HUDEP-2 (cell line): Measurements from ENCODE around the gene IL36RN.

Experiments used
- DNase-seq, 76 experiments: peaks; one replicate each; lab custom pipeline; 2025; ENCODE audit not compliant: unreplicated experiment in 76 of 76; lab: John Stamatoyannopoulos, UW

IL36RN gene

GRCh38 chr2:113041871-113042270 is 17.1 kb upstream of the IL36RN start:
- no peak for DNase-seq

GRCh38 chr2:113046465-113046864 is 12.5 kb upstream of the IL36RN start:
- no peak for DNase-seq

GRCh38 chr2:113050921-113051895 is 7.8 kb upstream of the IL36RN start:
- no peak for DNase-seq

- DNase-seq = no peak
Measured at GRCh38 chr2:113052396-113052917, 6.5 kb upstream of the IL36RN start, which contains the start of gene IL36B. TSS of gene IL36B (minus strand) at chr2:113052867.

GRCh38 chr2:113053666-113054065 is 5.3 kb upstream of the IL36RN start:
- no peak for DNase-seq

- no peak for DNase-seq
Measured at GRCh38 chr2:113054066-113054465, 4.9 kb upstream of the IL36RN start.

DNA sequence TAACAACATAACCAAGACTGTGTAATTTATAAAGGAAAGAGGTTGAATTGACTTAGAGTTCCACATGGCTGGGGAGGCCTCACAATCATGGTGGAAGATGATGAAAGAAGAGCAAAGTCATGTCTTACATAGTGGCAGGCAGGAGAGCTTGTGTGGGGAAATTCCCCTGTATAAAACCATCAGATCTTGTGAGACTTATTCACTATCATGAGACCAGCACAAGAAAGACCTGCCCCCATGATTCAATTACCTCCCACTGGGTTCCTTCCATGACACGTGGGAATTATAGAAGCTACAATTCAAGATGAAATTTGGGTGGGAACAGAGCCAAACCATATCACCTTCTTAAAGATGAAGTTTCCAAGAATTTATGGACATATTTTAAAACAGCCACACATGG is 2.5 kb upstream of the IL36RN start:
- no peak for DNase-seq

DNA sequence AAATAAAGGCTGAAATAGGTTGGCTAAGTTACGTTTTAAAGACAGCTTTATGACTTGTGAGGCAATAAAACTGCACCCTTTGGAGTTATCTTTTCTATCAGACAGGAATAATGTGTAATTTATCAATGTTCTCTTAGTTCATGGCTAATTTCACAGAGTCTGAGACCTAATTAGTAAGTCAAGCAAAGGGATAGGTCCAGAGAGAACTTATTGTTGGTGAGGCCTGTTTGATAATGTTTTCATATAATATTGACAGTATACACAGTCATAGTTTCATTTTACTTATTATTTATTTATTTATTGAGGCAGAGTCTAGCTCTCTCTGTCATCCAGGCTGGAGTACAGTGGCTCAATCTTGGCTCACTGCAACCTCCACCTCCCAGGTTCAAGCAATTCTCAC is 1.9 kb upstream of the IL36RN start:
- no peak for DNase-seq

GRCh38 chr2:113058411-113058994 is 495 bp upstream of the IL36RN start:
- no peak for DNase-seq

DNA sequence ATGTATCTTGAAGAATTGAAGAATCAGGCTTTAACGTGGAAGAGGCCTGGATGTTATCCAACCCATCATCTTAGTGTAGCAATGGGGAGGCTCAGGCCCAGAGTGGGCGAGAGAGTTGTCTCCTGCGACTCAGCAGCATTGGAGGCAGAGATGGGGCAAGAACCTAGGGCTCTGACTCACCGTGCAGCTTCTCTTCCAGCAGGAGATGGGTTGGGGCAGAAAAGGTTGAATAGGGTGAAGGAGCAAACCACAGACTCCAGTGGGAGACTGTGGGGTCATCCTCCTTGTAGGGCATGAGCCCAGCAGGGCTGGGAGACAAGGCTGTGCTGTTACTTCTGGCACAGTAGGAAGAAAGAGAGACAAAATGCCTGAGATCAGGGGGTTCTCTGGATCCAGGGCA is 1.4 kb downstream of the IL36RN start:
- DNase-seq = no peak

DNA sequence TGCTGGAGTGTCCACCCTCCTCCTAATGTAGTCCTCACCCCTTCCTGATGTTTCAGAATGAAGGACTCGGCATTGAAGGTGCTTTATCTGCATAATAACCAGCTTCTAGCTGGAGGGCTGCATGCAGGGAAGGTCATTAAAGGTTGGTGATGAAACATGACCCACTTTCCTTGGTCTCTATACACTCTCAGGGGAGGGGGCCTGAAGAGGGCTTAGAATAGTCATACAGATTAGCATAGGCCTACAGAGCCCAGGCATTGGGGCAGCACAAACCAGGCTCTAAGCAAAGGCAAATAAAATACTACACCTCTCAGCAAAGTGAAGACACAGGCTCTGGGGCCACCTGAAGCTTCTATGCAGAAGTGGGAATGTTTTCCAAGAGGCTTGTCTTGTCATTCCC is 1.8 kb downstream of the IL36RN start:
- DNase-seq = no peak

GRCh38 chr2:113061241-113061640 is 2.2 kb downstream of the IL36RN start:
- no peak for DNase-seq

DNA sequence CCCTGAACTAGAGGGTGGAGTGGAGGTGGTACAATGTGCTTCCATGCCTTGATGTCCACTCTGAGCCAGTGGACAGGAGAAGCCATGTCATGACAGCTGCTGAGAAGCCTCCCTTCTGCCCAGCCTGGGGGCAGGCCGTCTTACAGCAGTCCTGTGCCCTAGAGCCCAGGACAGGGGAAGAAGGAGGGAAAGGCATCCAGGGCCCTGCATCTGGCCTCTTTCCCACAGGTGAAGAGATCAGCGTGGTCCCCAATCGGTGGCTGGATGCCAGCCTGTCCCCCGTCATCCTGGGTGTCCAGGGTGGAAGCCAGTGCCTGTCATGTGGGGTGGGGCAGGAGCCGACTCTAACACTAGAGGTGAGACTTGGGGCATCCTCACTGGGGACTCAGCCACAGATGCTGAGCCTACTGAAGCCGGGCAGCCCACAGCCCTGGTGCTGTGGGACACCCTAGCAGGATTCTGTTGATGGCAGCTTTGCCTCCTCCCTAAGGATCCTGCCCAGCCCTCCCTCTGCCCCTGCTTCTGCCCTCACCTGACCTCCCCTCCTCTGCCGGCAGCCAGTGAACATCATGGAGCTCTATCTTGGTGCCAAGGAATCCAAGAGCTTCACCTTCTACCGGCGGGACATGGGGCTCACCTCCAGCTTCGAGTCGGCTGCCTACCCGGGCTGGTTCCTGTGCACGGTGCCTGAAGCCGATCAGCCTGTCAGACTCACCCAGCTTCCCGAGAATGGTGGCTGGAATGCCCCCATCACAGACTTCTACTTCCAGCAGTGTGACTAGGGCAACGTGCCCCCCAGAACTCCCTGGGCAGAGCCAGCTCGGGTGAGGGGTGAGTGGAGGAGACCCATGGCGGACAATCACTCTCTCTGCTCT is 3.1 kb downstream of the IL36RN start:
- no peak for DNase-seq

DNA sequence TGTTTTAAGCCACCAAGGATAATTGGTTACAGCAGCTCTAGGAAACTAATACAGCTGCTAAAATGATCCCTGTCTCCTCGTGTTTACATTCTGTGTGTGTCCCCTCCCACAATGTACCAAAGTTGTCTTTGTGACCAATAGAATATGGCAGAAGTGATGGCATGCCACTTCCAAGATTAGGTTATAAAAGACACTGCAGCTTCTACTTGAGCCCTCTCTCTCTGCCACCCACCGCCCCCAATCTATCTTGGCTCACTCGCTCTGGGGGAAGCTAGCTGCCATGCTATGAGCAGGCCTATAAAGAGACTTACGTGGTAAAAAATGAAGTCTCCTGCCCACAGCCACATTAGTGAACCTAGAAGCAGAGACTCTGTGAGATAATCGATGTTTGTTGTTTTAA is 5.3 kb downstream of the IL36RN start:
- no peak for DNase-seq

GRCh38 chr2:113064898-113065297 is 5.9 kb downstream of the IL36RN start:
- DNase-seq = no peak

DNA sequence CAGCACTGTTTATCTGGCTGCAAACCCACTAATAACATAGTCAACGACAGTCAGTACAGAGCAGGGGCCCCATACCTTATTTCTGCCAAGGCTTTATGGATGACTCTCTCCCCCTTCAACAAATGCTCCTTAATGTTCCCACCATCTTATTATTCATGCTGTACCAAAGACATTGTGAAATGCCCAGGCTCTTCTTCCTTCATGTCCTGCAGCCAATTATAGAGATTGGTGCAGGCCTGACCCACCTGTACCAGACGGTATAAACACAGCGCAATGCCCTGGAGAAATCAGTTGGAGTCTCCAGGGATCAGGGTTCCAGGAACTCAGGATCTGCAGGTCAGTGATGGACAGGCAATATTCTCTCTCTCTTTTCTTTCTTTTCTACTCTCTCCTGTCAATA is 8.7 kb downstream of the IL36RN start, which contains the start of gene IL1F10:
IL1F10 (plus strand) TSS at position 290 of the 400 bp plus-strand sequence. CDS start 4,769 bp downstream, outside the sequence.
- no peak for DNase-seq

DNA sequence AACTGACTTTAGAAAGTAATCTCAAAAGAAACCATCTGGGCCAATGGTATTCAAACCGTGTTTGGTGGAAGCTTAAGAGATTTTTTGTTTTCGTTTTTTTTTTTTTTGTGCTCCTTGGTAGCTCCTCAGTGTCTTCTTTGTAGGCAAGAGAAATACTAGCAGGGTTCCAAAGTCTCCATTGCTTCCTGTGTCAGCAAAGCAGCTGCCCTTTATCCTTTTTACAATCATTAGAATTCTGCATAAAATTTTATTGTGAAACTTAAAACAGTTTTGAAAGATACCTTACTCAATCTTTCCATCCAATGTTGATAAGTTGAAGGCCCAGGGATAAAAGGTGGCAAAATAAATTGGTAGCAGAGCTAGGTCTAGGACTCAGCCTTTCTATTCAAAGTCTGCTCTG is 9.3 kb downstream of the IL36RN start:
- DNase-seq = no peak

DNA sequence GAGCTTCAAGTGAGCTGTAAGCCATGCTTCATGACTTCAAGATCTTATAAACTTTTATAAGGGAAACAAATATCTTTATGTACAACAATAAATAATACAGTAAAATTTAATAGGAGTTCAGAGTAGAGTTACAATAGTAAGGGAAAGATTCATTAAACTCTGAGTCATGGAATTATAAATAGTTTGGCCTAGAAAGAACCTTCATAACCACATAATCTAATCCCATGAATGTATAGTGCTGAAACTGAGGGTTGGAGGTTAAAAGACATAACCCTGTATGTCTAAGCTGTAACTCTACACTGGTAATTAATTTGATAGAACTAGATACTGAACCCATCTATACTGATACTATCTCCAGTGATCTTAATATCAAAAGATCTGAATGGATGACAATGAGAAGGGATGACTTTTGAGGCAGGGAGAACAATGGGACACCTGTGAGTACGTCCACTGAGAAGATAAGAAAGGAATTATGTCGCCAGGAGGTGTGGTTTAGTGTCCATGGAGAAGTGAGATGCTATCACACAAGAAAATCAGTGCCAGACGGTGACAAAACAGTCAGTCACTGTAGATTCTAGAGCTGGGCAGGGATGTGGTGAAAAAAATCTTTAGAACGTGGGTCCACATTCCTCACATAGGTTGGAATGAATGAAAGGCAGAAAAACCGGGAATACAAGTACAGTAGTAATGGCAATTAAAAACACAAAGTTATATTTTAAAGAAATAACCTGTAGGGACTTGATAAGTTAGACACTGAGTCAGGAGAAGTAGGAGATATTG is 9.9 kb downstream of the IL36RN start:
- DNase-seq = no peak

DNA sequence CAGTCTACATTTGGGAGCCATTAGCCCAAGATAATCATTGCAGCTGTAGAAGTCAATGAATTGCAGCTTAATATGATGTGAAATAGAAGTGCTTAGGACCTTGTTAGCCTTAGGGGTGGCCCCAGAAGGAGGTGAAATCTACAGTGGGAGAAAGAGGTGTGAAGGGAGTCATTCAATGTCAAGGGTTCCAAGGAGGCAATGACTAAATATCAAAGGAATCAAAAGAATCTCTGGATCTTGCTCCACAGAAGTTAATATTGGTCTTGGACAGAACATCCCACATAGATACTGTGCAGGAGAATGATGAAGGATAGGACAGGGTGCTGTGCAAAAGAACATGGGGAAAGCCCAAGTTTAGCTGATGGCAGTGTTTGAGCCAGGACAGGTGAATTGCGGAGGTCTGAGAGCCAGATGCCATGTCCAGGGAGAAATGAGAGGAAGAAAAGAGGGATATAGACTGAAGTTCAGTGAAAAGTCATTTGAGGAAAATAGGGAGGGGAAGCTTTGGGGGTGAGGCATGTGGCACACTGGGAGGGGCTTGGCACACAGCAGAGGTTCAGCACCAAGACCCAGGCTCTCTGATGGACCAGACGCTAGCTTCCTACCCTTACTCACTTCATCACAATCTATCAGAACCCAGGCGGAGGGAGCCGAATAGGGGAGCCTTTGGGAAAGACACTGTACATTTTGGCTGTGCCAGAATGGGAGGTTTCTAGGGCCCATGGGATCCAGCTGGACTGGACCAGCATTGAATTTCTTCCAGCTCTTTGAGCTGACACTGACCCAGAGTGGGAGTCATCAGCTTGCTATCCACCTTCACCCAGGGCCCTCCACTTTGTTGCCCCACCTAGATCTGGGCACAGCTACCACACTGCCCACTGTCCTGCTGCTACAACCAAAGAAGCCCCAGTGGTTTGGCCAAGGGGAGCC is 10.9 kb downstream of the IL36RN start:
- DNase-seq = no peak
